M059J (cell line): ENCODE data around the gene CPTP. TPM values are rescaled to one million over a fixed set of nuclear protein-coding genes. Genes with fewer than 3 reads are reported as not detected.

Experiments used
- DNase-seq: peaks from one replicate; pipeline ENCODE4 v3.0.0-alpha.2; 2012; ENCODE audit warnings: low read depth
- total RNA-seq: library from RNA; depleted of rRNA; stranded (reverse); fragments of >200 nt; shearing (Covaris generic); gene quantifications from 2 replicates; pipeline ENCODE4 v1.2.3, GENCODE V29; 2014

The CPTP gene
- total RNA-seq, 1 experiment from 2014 or later: 35.1 TPM

- DNase-seq: peak; percentile 50
These were observed 24.0 kb downstream of the CPTP start for GRCh38 chr1:1348420-1349255.

GRCh38 chr1:1349256-1350012 is 24.8 kb downstream of the CPTP start, which contains the start of gene DVL1:
TSS of gene DVL1 (minus strand) at chr1:1349418. CDS start at chr1:1349065, 353 bp downstream.
- DNase-seq: peak; percentile 60

GRCh38 chr1:1351511-1352427 is 27.2 kb downstream of the CPTP start:
- DNase-seq: peak; percentile 22

- no peak for DNase-seq
These were observed 28.3 kb downstream of the CPTP start for GRCh38 chr1:1352786-1353388.

GRCh38 chr1:1353389-1354151 is 29.0 kb downstream of the CPTP start:
- DNase-seq: peak; percentile 18

GRCh38 chr1:1354271-1355247 is 30.0 kb downstream of the CPTP start:
- no peak for DNase-seq

- peak; percentile 25 for DNase-seq
These were observed 30.8 kb downstream of the CPTP start for GRCh38 chr1:1355416-1355815.

- no peak for DNase-seq
These were observed 31.7 kb downstream of the CPTP start for GRCh38 chr1:1356166-1356795.

GRCh38 chr1:1356796-1357401 is 32.3 kb downstream of the CPTP start:
- DNase-seq: peak; percentile 22

GRCh38 chr1:1357871-1358432 is 33.4 kb downstream of the CPTP start:
- no peak for DNase-seq

GRCh38 chr1:1358433-1359271 is 34.0 kb downstream of the CPTP start, which contains the start of gene MXRA8:
TSS of gene MXRA8 (minus strand) at chr1:1358555. CDS start at chr1:1358504, 51 bp downstream.
- DNase-seq: no peak

GRCh38 chr1:1359308-1359663 is 34.7 kb downstream of the CPTP start:
- DNase-seq: peak; percentile 49

- DNase-seq: no peak
These were observed 35.3 kb downstream of the CPTP start for GRCh38 chr1:1359664-1360468.

- peak; percentile 95 for DNase-seq
These were observed 36.0 kb downstream of the CPTP start for GRCh38 chr1:1360506-1361169.

- no peak for DNase-seq
These were observed 36.8 kb downstream of the CPTP start for GRCh38 chr1:1361233-1361981.
